GM12875 (cell line): ENCODE data around the gene FGF11.

ENCODE experiments used
- H3K4me3 ChIP-seq: one replicate; pipeline ENCODE4 v1.5.1; 2011; ENCODE audit warnings: low read depth, low read length, control low read depth
- TF ChIP-seq, protein P1 (sequence below): IDR thresholded peaks from 2 replicates; pipeline ENCODE4 v1.5.1; 2011; ENCODE audit warnings: low read depth, mild to moderate bottlenecking, control low read depth, inconsistent platforms, low read length, moderate library complexity, borderline replicate concordance; ENCODE audit not compliant: insufficient read depth

Gene FGF11

GRCh38 chr17:7438656-7439460 lies 454 bp upstream of the FGF11 start:
- no peak overlapping the region for H3K4me3 ChIP-seq
- TF ChIP-seq, protein P1, sequence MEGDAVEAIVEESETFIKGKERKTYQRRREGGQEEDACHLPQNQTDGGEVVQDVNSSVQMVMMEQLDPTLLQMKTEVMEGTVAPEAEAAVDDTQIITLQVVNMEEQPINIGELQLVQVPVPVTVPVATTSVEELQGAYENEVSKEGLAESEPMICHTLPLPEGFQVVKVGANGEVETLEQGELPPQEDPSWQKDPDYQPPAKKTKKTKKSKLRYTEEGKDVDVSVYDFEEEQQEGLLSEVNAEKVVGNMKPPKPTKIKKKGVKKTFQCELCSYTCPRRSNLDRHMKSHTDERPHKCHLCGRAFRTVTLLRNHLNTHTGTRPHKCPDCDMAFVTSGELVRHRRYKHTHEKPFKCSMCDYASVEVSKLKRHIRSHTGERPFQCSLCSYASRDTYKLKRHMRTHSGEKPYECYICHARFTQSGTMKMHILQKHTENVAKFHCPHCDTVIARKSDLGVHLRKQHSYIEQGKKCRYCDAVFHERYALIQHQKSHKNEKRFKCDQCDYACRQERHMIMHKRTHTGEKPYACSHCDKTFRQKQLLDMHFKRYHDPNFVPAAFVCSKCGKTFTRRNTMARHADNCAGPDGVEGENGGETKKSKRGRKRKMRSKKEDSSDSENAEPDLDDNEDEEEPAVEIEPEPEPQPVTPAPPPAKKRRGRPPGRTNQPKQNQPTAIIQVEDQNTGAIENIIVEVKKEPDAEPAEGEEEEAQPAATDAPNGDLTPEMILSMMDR, result no peak

DNA sequence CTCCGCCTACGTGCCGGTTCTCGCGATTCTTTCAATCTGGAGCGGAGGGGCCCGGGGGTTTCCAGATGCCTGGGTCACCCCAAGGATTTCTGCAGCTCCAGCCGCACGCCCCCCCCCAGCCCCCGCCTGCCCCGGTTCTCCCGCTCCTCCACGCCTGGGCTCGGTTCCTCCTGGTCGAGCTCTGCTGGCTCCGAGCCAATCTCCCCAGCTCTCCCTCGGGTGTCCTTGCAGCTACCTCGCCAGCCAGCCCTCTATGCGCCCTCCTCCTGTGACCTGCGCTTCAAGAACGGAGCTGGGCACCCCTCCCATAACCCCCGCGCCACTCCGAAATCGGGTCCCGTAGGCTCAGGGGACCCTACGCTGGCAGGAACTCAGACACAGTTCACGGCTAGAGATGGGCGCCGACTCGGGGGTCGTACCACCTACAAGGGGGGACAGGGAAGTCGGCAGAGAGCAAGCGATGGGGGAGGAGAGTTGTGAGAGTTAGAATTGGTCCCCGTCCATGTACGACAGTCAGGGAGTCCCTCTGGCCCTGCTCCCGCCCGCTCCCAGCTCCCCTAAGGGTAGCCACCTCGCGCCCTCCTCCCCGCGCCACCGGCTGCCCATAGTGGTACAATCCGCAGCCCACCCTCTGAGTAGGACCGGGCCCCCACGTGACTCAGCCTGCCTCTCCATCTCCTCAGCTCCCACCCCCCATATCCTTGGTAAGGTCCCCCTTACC lies 961 bp downstream of the FGF11 start:
- TF ChIP-seq, protein P1, result no peak
- H3K4me3 ChIP-seq, result peak overlapping the region; percentile 45

- H3K4me3 ChIP-seq, result peak overlapping the region; percentile 45
- TF ChIP-seq, protein P1, result no peak
These were observed 1.5 kb downstream of the FGF11 start for GRCh38 chr17:7440834-7441195.

GRCh38 chr17:7441266-7441665 lies 2.0 kb downstream of the FGF11 start:
- no peak overlapping the region for H3K4me3 ChIP-seq
- TF ChIP-seq, protein P1, result no peak

DNA sequence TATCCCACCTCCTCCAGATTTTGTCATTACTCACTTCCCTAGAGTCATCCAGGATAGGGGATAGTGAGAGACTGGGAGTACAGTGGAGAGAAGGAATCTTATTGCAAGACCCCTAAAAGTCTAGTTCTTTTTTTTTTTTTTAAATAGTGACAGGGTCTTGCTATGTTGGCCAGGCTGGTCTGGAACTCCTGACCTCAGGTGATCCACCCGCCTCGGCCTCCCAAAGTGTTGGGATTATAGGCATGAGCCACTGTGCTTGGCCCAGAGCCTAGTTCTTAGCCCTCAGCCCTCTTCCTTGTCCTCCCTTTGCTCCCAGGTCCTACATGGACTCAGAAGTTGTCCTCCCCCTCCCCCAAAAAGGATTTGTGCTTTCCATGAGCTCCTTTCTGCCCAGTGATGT lies 2.8 kb downstream of the FGF11 start:
- no peak overlapping the region for H3K4me3 ChIP-seq
- TF ChIP-seq, protein P1, result no peak

DNA sequence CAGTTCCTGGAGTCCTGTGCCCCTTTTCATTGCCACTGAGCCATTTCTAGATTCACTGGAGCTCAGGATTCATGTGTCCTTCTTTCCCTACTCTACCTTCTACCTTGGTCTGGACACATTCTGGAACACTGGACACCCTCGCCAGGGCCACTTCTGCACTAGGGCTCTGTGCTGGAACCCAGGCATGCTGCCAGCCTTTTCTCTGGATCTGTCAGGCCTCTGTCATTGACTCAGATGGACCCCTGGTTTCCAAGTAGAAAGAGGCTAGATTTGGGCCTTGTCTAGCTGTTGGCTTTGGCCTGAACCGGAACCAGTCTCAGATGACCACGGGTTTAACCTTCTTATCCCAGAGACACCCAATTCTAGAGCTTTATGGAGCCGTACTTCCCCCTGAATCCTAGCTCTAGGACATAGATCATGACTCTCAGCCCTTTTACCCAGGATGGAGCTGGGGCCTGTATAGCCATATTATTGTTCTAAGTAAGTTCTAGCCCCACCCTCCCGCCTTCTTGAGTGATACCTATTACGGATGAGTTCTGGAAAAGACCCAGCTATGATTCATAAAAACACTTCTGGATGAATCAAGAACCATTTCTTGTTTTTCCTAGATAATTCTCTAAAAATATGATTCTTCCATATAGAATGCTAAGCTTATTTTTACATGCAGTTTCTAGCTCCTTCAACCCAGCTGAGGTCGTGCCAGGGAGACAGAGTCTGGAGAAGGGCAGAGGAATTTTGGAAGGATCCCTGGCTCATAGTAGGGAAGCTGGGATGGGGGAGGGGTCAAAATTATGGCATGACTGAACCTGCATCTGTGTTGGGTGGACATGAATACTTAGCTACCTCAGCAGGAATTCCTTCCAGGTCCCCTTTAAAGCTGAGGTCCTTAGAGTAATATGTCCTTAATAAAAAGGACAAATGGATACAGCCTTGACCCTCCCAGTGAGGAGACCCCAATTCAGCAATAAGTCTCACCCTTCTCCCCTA lies 4.5 kb downstream of the FGF11 start:
- no peak overlapping the region for H3K4me3 ChIP-seq
- TF ChIP-seq, protein P1, result no peak
